Right cardiac atrium (tissue), 5 donors: ENCODE results near the gene NOS3. TPM values are rescaled to one million over a fixed set of nuclear protein-coding genes. Genes with fewer than 3 reads are reported as not detected.

ENCODE experiments used
- ATAC-seq, 2 donors: fragments of 200-7000 bp; cut with Tn5 transposase; one replicate each; pipeline versions ENCODE4 v1.8.0 to v1.9.1; 2020; ENCODE audit warnings: moderate library complexity in 2 of 2, mild to moderate bottlenecking in 1 of 2
- DNase-seq, 3 donors: peaks; one replicate each; pipeline ENCODE4 v3.0.0-alpha.2; 2020
- H3K27ac ChIP-seq: one replicate; pipeline ENCODE4 v1.5.1; 2013; ENCODE audit warnings: mild to moderate bottlenecking, low read length, control low read depth, moderate library complexity
- H3K27me3 ChIP-seq: one replicate; pipeline ENCODE4 v1.6.1; 2013; ENCODE audit not compliant: control insufficient read depth, insufficient read depth
- H3K4me1 ChIP-seq: one replicate; pipeline ENCODE4 v1.6.1; 2013; ENCODE audit warnings: low read length; ENCODE audit not compliant: control insufficient read depth, insufficient read depth
- H3K4me3 ChIP-seq: one replicate; pipeline ENCODE4 v1.5.1; 2013; ENCODE audit warnings: low read length, control low read depth
- H3K9me3 ChIP-seq: one replicate; pipeline ENCODE4 v1.6.1; 2013; ENCODE audit warnings: low read length; ENCODE audit not compliant: control insufficient read depth
- WGBS: extraction: QIAGEN DNeasy Blood & Tissue Kit; methylation state at CpG from one replicate; pipeline ENCODE4 v1.1.7; 2013; 5-methylcytosine and 5-hydroxymethylcytosine counted together
- intact Hi-C, 4 donors: fragments of 100-400 bp; cut with DNase I; formaldehyde crosslinking; loops; one replicate each; pipeline versions ENCODE4 v1.11.0 to v1.14.0; 2022 to 2023
- polyA plus RNA-seq: library from polyadenylated mRNA; stranded (reverse); fragments of 200-250 nt; gene quantifications from one replicate; pipeline ENCODE4 v1.2.3, GENCODE V29; 2013
- total RNA-seq, 4 donors: library from RNA; stranded (reverse); fragmentation: NEBNext Ultra II Directional; extraction: Animal tissue kit (Norgen Biotek cat#: 25700); gene quantifications; one replicate each; pipeline ENCODE4 v1.2.1, GENCODE V29; 2021
- donor health status: healthy with polysubstance abuse.
- donor health status: DM: no; HTN: yes; CAD: no.
- donor health status: DM: no; HTN: no; CAD: no.
- donor health status: DM: no; HTN: yes; CAD: no; lungs with severe emphysema.
- donor health status: DM: yes; HTN: yes; CAD: no.

Gene NOS3
- total and polyA plus RNA-seq, 5 donors, result 13.5 to 80.4 (median 21.4) TPM

DNA sequence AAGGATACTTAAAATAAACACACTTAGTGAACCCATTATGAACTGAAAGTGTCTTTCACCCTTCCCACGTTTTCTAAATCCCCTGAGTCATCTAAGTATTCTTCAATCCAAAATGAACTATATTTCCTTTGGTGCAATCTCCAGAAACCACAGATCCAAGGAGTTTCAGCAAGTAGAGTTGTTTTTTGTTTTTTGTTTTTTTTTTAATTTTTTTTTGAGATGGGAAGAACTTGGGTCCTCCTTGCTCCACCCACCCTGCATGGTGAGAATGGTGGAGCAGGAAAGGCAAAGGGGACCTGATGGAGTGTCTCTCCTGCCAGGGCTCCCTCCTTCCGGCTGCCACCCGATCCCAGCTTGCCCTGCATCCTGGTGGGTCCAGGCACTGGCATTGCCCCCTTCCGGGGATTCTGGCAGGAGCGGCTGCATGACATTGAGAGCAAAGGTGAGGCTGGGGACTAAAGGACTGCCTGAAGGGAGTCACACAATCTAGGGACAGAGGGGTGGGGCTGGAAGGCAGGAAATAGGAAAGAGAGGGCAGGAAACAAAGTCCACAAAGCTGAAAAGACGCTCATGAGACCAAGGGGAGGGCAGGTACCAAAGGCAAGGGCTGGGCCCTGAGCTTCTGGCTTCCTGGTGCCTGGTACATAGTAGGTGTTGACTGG is 21.3 kb downstream of the NOS3 start:
- DNase-seq, result peak in 1 of 3 donors; percentile 43
- no peak for ATAC-seq
- Histone ChIP-seq H3K4me1 (no peaks in the 10 kb centered on the region), H3K27me3 (no peaks in the 10 kb centered on the region), H3K27ac (no peak overlapping the region), H3K4me3 (no peak overlapping the region), H3K9me3 (no peaks in the 10 kb centered on the region)
- WGBS, result 70% methylated on average over 6 of the region's 6 CpGs
- intact Hi-C loops, result loop anchor here in 1 of 4 donors (10.0 kb wide), 1 partner anchor 103 kb away; no protein-coding TSS in a partner anchor

DNA sequence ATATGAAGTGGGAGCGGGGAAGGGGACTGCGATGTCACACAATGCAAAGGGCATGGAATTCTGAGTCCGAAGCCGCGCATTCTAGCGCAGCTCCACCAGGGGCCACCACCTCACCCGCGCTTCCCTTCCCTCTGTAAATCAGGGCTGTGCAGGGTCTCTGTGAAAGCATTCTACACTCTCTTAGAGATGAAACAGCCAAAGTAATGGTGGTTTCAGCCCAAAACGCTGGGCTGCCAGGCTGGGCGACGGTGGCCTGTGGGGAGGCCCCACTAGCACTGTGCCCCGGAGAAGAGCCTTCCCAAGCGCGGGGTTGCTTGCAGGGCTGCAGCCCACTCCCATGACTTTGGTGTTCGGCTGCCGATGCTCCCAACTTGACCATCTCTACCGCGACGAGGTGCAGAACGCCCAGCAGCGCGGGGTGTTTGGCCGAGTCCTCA is 22.1 kb downstream of the NOS3 start:
- 37% methylated on average over 23 of the region's 23 CpGs for WGBS
- Histone ChIP-seq H3K9me3 (no peaks in the 10 kb centered on the region), H3K4me1 (no peaks in the 10 kb centered on the region), H3K4me3 (no peak overlapping the region), H3K27me3 (no peaks in the 10 kb centered on the region), H3K27ac (no peak overlapping the region)
- intact Hi-C loops, result loop anchor here in 1 of 4 donors (10.0 kb wide), 1 partner anchor 102 kb away; no protein-coding TSS in a partner anchor
- DNase-seq (peak in 1 of 3 donors; percentile 64), ATAC-seq (peak in 1 of 2 donors; percentile 4)

DNA sequence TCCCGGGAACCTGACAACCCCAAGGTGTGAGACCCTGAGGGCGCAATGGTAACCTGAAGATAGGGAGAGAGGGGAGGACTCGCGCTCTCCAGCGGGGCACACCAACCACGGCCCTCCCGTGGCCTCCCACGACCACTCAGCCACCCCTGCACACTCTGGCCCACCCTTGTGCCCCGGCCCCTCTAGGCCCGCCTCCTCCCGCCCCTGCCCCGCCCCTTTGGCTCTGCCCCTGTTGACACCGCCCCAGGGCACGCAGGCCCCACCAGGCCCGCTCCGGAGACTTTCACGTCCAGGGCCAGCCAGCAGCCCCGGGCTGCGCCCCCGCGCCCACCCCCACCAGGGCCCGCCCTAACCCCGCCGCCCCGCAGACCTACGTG is 22.5 kb downstream of the NOS3 start:
- DNase-seq, result no peak
- intact Hi-C loops, result loop anchor here in 1 of 4 donors (10.0 kb wide), 1 partner anchor 101 kb away; no protein-coding TSS in a partner anchor

DNA sequence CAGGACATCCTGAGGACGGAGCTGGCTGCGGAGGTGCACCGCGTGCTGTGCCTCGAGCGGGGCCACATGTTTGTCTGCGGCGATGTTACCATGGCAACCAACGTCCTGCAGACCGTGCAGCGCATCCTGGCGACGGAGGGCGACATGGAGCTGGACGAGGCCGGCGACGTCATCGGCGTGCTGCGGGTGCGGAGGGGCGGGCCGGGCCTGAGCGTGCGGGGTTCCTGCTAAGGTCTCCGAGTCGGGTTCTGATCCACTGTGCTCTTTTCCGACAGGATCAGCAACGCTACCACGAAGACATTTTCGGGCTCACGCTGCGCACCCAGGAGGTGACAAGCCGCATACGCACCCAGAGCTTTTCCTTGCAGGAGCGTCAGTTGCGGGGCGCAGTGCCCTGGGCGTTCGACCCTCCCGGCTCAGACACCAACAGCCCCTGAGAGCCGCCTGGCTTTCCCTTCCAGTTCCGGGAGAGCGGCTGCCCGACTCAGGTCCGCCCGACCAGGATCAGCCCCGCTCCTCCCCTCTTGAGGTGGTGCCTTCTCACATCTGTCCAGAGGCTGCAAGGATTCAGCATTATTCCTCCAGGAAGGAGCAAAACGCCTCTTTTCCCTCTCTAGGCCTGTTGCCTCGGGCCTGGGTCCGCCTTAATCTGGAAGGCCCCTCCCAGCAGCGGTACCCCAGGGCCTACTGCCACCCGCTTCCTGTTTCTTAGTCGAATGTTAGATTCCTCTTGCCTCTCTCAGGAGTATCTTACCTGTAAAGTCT is 23.1 kb downstream of the NOS3 start:
- ATAC-seq (peak; percentile 0 to 14), DNase-seq (peak; percentile 77 to 91 (median 90))
- Histone ChIP-seq H3K4me1 (peaks cover 6% of the 10 kb centered on the region), H3K4me3 (no peak overlapping the region), H3K27me3 (no peaks in the 10 kb centered on the region), H3K9me3 (no peaks in the 10 kb centered on the region), H3K27ac (no peak overlapping the region)
- intact Hi-C loops, result loop anchor here in 1 of 4 donors (10.0 kb wide), 1 partner anchor 101 kb away; no protein-coding TSS in a partner anchor
- WGBS, result 30% methylated on average over 55 of the region's 55 CpGs

More for the DNA sequence above, 22.5 kb downstream of the NOS3 start:
- Histone ChIP-seq H3K27me3 (no peaks in the 10 kb centered on the region), H3K27ac (no peak overlapping the region), H3K4me1 (peaks cover 1% of the 10 kb centered on the region), H3K4me3 (no peak overlapping the region), H3K9me3 (no peaks in the 10 kb centered on the region)
- WGBS, result 30% methylated on average over 26 of the region's 26 CpGs
- ATAC-seq, result peak; percentile 2 to 8

DNA sequence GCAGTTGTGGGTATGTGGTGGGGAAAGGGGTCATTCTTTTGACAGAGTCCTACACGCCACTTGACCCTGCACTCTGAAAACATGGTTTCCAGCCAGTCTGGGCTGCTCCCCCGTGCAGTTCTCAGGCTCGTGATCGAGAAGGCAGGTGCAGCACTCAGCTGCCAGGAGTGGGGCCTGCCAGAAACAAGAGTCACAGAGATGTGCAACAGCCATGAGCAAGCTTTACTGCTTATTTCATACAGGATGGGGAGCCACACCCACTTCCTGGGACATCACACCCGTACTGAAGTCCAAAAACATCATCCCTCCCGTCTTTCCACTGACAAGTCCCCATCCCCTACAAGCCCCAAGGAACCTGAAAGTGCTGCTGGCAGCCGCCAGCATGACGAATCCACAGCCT is 24.1 kb downstream of the NOS3 start:
- H3K4me1 ChIP-seq, result peaks cover 8% of the 10 kb centered on the region
- H3K27me3 ChIP-seq, result no peaks in the 10 kb centered on the region
- DNase-seq (peak in 1 of 3 donors; percentile 37), ATAC-seq (no peak)
- WGBS, result 77% methylated on average over 8 of the region's 8 CpGs
- intact Hi-C loops, result loop anchor here in 1 of 4 donors (10.0 kb wide), 1 partner anchor 100 kb away; no protein-coding TSS in a partner anchor
- H3K9me3 ChIP-seq, result no peaks in the 10 kb centered on the region
- H3K27ac ChIP-seq, result no peak overlapping the region
- no peak overlapping the region for H3K4me3 ChIP-seq

DNA sequence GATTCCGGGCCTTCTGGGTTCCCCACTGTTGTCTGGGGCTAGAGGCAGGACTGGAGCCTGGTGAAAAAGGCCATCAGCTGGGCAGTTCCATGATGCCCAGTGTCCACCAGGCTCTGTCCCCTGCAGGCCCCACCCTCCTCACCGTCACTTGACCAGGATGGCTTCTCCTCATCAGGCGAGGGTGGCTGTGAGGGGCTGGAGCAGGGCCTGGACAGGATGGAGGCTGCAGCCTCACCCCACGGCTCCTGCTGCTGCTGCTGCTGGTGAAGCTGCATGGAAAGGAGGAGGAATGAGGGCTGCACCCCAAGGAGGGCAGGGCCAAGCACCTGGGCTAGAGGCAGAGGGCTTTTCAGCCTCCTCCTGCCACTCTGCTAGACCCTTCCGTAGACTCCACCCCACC is 25.1 kb downstream of the NOS3 start:
- peaks cover 8% of the 10 kb centered on the region for H3K4me1 ChIP-seq
- DNase-seq (peak in 1 of 3 donors; percentile 48), ATAC-seq (peak in 1 of 2 donors; percentile 11)
- no peak overlapping the region for H3K27ac ChIP-seq
- intact Hi-C loops, result loop anchor here in 1 of 4 donors (10.0 kb wide), 1 partner anchor 99 kb away; no protein-coding TSS in a partner anchor
- H3K27me3 ChIP-seq, result no peaks in the 10 kb centered on the region
- H3K4me3 ChIP-seq, result no peak overlapping the region
- H3K9me3 ChIP-seq, result no peaks in the 10 kb centered on the region
- WGBS, result 74% methylated on average over 5 of the region's 5 CpGs

DNA sequence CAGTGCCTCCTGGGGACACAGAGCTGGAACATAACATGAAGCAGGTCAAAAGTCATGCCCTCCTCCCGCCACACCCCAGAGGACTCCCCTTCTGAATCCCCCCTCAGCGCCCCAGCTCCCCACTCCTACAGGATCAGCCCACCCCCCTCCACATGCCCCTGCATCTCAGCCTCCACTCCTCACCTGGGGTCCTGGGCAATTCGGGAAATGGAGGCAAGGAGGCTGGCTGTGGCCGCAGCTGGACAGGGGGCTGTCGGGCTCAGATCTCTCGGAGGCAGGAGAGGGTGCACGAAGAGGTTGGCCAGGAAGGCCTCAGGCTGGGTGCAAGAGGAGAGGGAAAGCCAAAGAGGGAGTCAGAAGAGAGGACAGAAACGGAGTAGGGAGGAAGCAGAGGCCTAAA is 25.7 kb downstream of the NOS3 start:
- no peak overlapping the region for H3K4me3 ChIP-seq
- no peaks in the 10 kb centered on the region for H3K9me3 ChIP-seq
- ATAC-seq (peak in 1 of 2 donors; percentile 0), DNase-seq (peak in 1 of 3 donors; percentile 53)
- no peak overlapping the region for H3K27ac ChIP-seq
- intact Hi-C loops, result loop anchor here in 1 of 4 donors (10.0 kb wide), 1 partner anchor 98 kb away; no protein-coding TSS in a partner anchor
- 83% methylated on average over 8 of the region's 8 CpGs for WGBS
- no peaks in the 10 kb centered on the region for H3K27me3 ChIP-seq
- H3K4me1 ChIP-seq, result peaks cover 8% of the 10 kb centered on the region

DNA sequence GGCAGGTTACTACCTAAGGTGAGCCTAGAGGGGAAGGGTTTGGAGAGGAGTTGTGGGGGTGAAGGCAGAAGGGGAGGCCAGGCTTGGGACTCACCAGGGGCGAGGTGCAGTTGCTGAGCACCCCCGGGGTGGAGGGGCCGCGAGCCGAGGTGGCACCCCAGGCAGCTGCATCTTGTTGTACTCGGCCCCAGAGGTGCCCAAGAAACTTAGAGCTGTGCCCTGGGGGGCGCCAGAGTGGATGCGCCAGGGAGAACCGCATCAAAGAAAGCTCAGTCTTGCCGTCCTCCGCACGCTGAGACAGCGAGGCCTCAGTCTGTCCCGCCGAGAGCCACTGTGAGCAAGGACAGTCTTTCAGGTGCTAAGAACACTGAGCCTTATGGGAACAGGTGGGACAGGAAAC is 26.1 kb downstream of the NOS3 start:
- H3K27me3 ChIP-seq, result no peaks in the 10 kb centered on the region
- WGBS, result 80% methylated on average over 15 of the region's 15 CpGs
- intact Hi-C loops, result loop anchor here in 1 of 4 donors (10.0 kb wide), 1 partner anchor 98 kb away; no protein-coding TSS in a partner anchor

DNA sequence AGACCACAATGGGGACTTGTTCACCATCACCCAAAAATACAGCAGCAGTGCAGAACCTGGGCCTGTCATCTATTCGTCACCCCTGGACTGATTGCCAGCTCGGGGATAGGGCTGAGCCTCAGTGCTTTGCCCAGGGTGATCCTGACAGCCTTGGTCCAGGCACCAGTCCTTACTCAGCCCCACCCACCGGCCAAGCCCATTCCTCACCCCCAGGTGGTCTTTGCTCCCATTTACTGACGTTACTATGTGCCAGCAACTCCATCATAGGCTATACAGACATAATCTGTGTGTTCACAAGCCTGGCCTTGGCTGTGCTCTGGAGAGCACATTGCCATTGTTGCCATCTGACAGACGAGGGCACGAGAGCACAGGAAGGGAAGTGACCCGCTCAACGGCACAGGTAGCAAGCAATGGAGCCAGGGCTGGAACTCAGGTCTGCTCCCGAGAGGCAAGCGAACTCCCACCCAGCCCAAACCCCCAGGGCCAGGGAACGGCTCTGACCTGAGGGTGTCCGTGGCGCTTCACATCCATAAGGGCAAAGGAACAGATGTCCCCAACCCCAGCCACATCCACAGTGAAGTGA is 26.6 kb downstream of the NOS3 start:
- H3K27ac ChIP-seq, result no peak overlapping the region
- no peaks in the 10 kb centered on the region for H3K9me3 ChIP-seq
- peak in 1 of 3 donors; percentile 45 for DNase-seq
- 45% methylated on average over 13 of the region's 13 CpGs for WGBS
- peak in 1 of 2 donors; percentile 9 for ATAC-seq
- H3K27me3 ChIP-seq, result no peaks in the 10 kb centered on the region
- no peak overlapping the region for H3K4me3 ChIP-seq
- H3K4me1 ChIP-seq, result peaks cover 8% of the 10 kb centered on the region
- intact Hi-C loops, result loop anchor here in 1 of 4 donors (10.0 kb wide), 1 partner anchor 97 kb away; no protein-coding TSS in a partner anchor

More for the DNA sequence above, 26.1 kb downstream of the NOS3 start:
- H3K27ac ChIP-seq, result no peak overlapping the region
- DNase-seq, result peak in 1 of 3 donors; percentile 37
- ATAC-seq, result peak in 1 of 2 donors; percentile 3
- no peaks in the 10 kb centered on the region for H3K9me3 ChIP-seq
- peaks cover 8% of the 10 kb centered on the region for H3K4me1 ChIP-seq
- no peak overlapping the region for H3K4me3 ChIP-seq

DNA sequence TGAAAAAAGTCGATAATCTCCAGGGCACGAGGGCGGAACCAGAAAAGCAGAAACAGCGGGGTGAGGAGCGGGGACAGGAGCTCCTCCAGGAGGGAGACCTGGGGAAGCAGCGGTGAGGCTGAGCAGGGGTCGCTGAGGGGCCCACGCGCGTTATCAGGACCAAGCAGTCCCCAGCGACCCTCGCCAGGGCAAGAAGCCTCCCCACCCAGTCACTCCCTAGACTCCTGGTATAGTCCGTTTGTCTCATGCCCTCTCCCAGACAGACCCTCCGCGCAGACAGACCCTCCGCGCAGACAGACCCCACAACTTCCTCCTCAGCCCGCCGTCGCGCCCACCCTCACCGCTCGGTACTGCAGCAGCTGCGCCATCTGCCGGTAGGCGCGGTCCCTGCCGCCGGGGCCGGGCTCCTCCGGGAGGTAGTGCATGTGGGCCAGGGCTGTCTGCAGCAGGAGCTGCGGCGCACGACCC is 27.2 kb downstream of the NOS3 start:
- H3K9me3 ChIP-seq, result no peaks in the 10 kb centered on the region
- intact Hi-C loops, result loop anchor here in 1 of 4 donors (10.0 kb wide), 1 partner anchor 97 kb away; no protein-coding TSS in a partner anchor
- H3K4me1 ChIP-seq, result peaks cover 8% of the 10 kb centered on the region
- 3% methylated on average over 34 of the region's 34 CpGs for WGBS
- peak; percentile 69 to 91 (median 91) for DNase-seq
- no peak overlapping the region for H3K4me3 ChIP-seq
- no peaks in the 10 kb centered on the region for H3K27me3 ChIP-seq
- no peak overlapping the region for H3K27ac ChIP-seq
- ATAC-seq, result peak; percentile 52 to 58
